Loucy (cell line): ENCODE data around the gene TRIM52.

Experiments
- CTCF ChIP-seq: fragments of 200-600 bp; sonication (generic); conservative IDR thresholded peaks from 2 replicates; pipeline ENCODE4 v1.5.1; 2014; ENCODE audit warnings: mild to moderate bottlenecking, antibody characterized with exemption, low read length
- EZH2phosphoT487 ChIP-seq: fragments of 200-600 bp; IDR thresholded peaks from 2 replicates; pipeline ENCODE4 v1.6.1; 2018; ENCODE audit warnings: antibody characterized with exemption, mild to moderate bottlenecking, moderate library complexity, borderline replicate concordance

- TF ChIP-seq CTCF (no peak), EZH2phosphoT487 (no peak)
These were observed 27.0 kb downstream of the TRIM52 start for GRCh38 chr5:181233801-181234454.
